HepG2 (cell line): ENCODE data around the gene AMOTL2. TPM values are rescaled to one million over a fixed set of nuclear protein-coding genes. Genes with fewer than 3 reads are reported as not detected.

Source experiments
- NR2F6 ChIP-seq, 2 experiments: IDR thresholded peaks; 2 replicates each; pipeline ENCODE4 v1.6.1; 2016; ENCODE audit warnings: antibody characterized with exemption in 1 of 2, mild to moderate bottlenecking in 1 of 2
- PRPF4 ChIP-seq: fragments of 200-400 bp; formaldehyde crosslinking; IDR thresholded peaks from 2 replicates; pipeline ENCODE4 v1.6.1; 2016; ENCODE audit warnings: low read length, low read depth; ENCODE audit not compliant: poor library complexity, severe bottlenecking
- RXRB ChIP-seq: IDR thresholded peaks from 2 replicates; pipeline ENCODE4 v1.6.1; 2016; ENCODE audit warnings: borderline replicate concordance, missing genetic modification reagents, missing compliant biosample characterization
- ZFAT ChIP-seq: sonication (generic); formaldehyde crosslinking; conservative IDR thresholded peaks from 2 replicates; pipeline ENCODE4 v1.8.1; 2023; ENCODE audit warnings: missing genetic modification reagents, inconsistent platforms
- ZNF788 ChIP-seq: sonication (generic); formaldehyde crosslinking; IDR thresholded peaks from 2 replicates; pipeline ENCODE4 v1.5.0; 2020; ENCODE audit warnings: mild to moderate bottlenecking, missing genetic modification reagents, borderline replicate concordance
- polyA plus RNA-seq, 8 experiments: library from polyadenylated mRNA; depleted of rRNA in 3 of 8; stranded (reverse) in 7 of 8; unstranded in 1 of 8; fragments of >200 nt; fragmentation: Illumina TruSeq in 4 of 8; extraction: Trizol in 4 of 8; gene quantifications; 2 replicates each; pipeline versions ENCODE4 v1.2.1 to v1.2.3, GENCODE V29; 2011 to 2016; ENCODE audit warnings: low read depth in 4 of 8, missing spikeins in 1 of 8, mixed read lengths in 1 of 8; ENCODE audit not compliant: insufficient read depth in 1 of 8
- total RNA-seq, 5 experiments: library from RNA; depleted of rRNA; stranded (reverse); fragments of >200 nt; fragmentation: Illumina TruSeq; extraction: Trizol; gene quantifications; 2 replicates each; pipeline ENCODE4 v1.2.3, GENCODE V29; 2016; ENCODE audit warnings: low read depth in 1 of 5
- TF ChIP-seq, protein P1 (sequence below): sonication (generic); formaldehyde crosslinking; IDR thresholded peaks from 2 replicates; pipeline ENCODE4 v1.4.0; 2020; ENCODE audit warnings: mild to moderate bottlenecking, missing genetic modification reagents
- TF ChIP-seq, protein P2 (sequence below): sonication (generic); formaldehyde crosslinking; IDR thresholded peaks from 2 replicates; pipeline ENCODE4 v1.4.0; 2020; ENCODE audit warnings: missing genetic modification reagents, borderline replicate concordance
- TF ChIP-seq, protein P3 (sequence below): sonication (generic); formaldehyde crosslinking; IDR thresholded peaks from 2 replicates; pipeline ENCODE4 v1.5.0; 2020; ENCODE audit warnings: mild to moderate bottlenecking, missing genetic modification reagents, borderline replicate concordance
- TF ChIP-seq, protein P4 (sequence below), 2 experiments: sonication (generic) in 1 of 2; formaldehyde crosslinking in 1 of 2; IDR thresholded peaks; 2 replicates each; pipeline versions ENCODE4 v1.4.0 to v1.6.1; 2016 to 2020; ENCODE audit warnings: borderline replicate concordance in 1 of 2, low read depth in 1 of 2, mild to moderate bottlenecking in 1 of 2, missing genetic modification reagents in 1 of 2
- TF ChIP-seq, protein P5 (sequence below): IDR thresholded peaks from 2 replicates; pipeline ENCODE4 v1.6.1; 2016; ENCODE audit warnings: low read depth, borderline replicate concordance

Gene AMOTL2
- total and polyA plus RNA-seq, 2 of the 13 experiments (the other 11 are each of a cell fraction or from before 2014, with no cell fraction given), result 17.3 to 18.5 TPM

DNA sequence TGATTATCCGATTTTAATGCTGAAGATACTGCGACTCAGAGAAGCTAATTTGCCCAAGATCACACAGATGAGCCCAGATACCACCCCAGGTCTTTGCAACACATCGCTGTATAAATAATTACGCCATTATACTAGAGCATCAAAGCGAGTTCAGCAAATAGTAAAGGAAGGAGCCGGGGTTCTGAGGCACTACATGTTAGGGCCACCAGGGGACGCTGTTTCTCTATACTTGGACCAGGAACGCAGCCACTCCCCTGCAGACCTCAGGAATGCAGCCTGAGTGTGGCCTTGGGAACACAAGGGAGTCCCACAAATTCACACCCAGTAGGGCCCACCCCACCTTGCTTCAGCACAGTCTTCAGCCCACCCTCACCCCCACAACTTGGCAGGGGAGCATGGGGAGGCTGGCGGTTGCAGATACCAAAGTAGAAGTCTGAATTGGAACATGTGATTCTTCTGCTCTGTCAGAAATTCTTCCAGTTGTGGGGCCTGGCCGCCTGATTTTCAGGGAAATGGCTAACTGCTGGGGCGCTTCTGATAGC is 65.8 kb downstream of the AMOTL2 start (continued):
- TF ChIP-seq, protein P1, sequence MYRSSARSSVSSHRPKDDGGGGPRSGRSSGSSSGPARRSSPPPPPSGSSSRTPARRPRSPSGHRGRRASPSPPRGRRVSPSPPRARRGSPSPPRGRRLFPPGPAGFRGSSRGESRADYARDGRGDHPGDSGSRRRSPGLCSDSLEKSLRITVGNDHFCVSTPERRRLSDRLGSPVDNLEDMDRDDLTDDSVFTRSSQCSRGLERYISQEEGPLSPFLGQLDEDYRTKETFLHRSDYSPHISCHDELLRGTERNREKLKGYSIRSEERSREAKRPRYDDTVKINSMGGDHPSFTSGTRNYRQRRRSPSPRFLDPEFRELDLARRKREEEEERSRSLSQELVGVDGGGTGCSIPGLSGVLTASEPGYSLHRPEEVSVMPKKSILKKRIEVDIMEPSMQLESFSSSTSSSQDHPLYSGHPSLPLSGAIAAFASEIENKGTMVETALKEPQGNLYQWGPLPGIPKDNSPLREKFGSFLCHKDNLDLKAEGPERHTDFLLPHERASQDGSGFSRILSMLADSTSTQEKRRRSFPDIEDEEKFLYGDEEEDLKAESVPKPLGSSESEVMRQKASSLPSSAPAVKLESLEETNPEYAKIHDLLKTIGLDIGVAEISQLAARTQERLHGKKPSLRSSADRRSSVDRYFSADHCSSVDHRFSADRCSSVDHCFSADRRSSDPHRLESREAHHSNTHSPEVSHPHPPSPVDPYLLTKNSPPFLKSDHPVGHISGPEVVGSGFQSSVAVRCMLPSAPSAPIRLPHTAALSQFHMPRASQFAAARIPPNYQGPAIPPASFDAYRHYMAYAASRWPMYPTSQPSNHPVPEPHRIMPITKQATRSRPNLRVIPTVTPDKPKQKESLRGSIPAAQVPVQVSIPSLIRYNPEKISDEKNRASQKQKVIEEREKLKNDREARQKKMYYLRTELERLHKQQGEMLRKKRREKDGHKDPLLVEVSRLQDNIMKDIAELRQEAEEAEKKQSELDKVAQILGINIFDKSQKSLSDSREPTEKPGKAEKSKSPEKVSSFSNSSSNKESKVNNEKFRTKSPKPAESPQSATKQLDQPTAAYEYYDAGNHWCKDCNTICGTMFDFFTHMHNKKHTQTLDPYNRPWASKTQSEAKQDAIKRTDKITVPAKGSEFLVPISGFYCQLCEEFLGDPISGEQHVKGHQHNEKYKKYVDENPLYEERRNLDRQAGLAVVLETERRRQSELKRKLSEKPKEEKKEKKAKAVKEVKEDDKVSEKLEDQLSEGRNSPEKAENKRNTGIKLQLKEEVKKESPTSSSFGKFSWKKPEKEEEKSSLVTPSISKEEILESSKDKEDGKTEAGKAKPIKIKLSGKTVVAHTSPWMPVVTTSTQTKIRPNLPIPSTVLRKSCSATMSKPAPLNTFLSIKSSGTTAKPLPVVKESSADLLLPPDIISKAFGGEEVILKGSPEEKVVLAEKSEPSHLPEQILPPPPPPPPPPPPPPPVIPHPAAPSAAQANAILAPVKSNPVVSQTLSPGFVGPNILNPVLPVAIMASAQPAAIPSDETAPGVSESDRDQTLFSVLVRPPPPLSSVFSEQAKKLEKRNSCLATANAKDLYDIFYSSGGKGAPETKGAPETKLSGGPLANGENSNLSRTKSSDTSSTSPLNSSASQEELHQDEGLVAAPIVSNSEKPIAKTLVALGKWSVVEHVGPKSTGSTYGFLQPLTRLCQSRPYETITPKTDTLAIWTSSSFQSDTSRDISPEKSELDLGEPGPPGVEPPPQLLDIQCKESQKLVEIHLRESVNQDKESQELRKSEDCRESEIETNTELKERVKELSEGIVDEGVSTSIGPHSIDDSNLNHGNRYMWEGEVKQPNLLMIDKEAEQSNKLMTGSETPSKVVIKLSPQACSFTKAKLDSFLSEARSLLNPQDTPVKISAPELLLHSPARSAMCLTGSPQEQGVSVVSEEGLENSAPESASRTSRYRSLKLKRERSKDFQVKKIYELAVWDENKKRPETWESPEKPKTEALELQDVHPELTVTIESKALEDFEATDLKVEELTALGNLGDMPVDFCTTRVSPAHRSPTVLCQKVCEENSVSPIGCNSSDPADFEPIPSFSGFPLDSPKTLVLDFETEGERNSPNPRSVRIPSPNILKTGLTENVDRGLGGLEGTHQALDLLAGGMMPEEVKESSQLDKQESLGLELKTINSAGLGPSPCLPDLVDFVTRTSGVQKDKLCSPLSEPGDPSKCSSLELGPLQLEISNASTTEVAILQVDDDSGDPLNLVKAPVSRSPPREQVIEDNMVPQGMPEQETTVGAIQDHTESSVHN, result no peak
- TF ChIP-seq, protein P2, sequence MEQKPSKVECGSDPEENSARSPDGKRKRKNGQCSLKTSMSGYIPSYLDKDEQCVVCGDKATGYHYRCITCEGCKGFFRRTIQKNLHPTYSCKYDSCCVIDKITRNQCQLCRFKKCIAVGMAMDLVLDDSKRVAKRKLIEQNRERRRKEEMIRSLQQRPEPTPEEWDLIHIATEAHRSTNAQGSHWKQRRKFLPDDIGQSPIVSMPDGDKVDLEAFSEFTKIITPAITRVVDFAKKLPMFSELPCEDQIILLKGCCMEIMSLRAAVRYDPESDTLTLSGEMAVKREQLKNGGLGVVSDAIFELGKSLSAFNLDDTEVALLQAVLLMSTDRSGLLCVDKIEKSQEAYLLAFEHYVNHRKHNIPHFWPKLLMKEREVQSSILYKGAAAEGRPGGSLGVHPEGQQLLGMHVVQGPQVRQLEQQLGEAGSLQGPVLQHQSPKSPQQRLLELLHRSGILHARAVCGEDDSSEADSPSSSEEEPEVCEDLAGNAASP, result no peak
- TF ChIP-seq, protein P3, sequence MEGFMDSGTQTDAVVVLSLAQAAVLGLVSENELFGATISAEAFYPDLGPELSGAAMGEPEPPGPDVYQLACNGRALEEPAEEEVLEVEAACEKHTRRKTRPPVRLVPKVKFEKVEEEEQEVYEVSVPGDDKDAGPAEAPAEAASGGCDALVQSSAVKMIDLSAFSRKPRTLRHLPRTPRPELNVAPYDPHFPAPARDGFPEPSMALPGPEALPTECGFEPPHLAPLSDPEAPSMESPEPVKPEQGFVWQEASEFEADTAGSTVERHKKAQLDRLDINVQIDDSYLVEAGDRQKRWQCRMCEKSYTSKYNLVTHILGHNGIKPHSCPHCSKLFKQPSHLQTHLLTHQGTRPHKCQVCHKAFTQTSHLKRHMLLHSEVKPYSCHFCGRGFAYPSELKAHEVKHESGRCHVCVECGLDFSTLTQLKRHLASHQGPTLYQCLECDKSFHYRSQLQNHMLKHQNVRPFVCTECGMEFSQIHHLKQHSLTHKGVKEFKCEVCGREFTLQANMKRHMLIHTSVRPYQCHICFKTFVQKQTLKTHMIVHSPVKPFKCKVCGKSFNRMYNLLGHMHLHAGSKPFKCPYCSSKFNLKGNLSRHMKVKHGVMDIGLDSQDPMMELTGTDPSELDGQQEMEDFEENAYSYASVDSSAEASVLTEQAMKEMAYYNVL, result no peak
- TF ChIP-seq PRPF4 (no peak), ZNF788 (no peak), ZFAT (no peak), NR2F6 (IDR thresholded peaks at IDR 0.05) (no peak), NR2F6 (CRISPR knock-in tag; IDR thresholded peaks at IDR 0.05) (peak; percentile 37; the same call in 1 of the 2 replicates), RXRB (0 out of 2 replicates have a peak, but pooled peaks have one; percentile 31)
- TF ChIP-seq, protein P4, sequence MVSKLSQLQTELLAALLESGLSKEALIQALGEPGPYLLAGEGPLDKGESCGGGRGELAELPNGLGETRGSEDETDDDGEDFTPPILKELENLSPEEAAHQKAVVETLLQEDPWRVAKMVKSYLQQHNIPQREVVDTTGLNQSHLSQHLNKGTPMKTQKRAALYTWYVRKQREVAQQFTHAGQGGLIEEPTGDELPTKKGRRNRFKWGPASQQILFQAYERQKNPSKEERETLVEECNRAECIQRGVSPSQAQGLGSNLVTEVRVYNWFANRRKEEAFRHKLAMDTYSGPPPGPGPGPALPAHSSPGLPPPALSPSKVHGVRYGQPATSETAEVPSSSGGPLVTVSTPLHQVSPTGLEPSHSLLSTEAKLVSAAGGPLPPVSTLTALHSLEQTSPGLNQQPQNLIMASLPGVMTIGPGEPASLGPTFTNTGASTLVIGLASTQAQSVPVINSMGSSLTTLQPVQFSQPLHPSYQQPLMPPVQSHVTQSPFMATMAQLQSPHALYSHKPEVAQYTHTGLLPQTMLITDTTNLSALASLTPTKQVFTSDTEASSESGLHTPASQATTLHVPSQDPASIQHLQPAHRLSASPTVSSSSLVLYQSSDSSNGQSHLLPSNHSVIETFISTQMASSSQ (IDR thresholded peaks at IDR 0.05; ENCODE audit: low read depth), result no peak
- TF ChIP-seq, protein P4 (CRISPR knock-in tag; IDR thresholded peaks at IDR 0.05; ENCODE audit: borderline replicate concordance), result no peak
- TF ChIP-seq, protein P5, sequence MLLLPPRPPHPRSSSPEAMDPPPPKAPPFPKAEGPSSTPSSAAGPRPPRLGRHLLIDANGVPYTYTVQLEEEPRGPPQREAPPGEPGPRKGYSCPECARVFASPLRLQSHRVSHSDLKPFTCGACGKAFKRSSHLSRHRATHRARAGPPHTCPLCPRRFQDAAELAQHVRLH (CRISPR knock-in tag), result 0 out of 2 replicates have a peak, but pooled peaks have one; percentile 28
